OCI-LY1 (cell line): ENCODE measurements around the gene ANKH.

ENCODE experiments used
- CTCF ChIP-seq: fragments of 200-600 bp; sonication (generic), shearing (Covaris generic); IDR thresholded peaks from 2 replicates; pipeline ENCODE4 v1.5.1; 2017; ENCODE audit warnings: mild to moderate bottlenecking, antibody characterized with exemption, low read length, moderate library complexity, mixed read lengths
- EZH2 ChIP-seq: fragments of 200-600 bp; sonication (generic), shearing (Covaris generic); IDR thresholded peaks from 2 replicates; pipeline ENCODE4 v1.8.0; 2017; ENCODE audit warnings: borderline replicate concordance, mixed run types, mild to moderate bottlenecking, antibody characterized with exemption, low read length, moderate library complexity, mixed read lengths

GRCh38 chr5:14737291-14737690 is 134.3 kb downstream of the ANKH start:
- TF ChIP-seq CTCF: no peak
- TF ChIP-seq EZH2: no peak
